Ovary (tissue), 3 donors: ENCODE data around the gene BMX.
A peak's percentile ranks its signal among the peaks of the same experiment; 100 is the strongest.

Source experiments
- EP300 ChIP-seq: sonication (generic); formaldehyde crosslinking; IDR thresholded peaks from one replicate; pipeline ENCODE4 v1.6.1; 2017; ENCODE audit warnings: antibody characterized with exemption
- POLR2A ChIP-seq: fragments of 450-650 bp; IDR thresholded peaks from one replicate; pipeline ENCODE4 v1.6.1; 2017; ENCODE audit warnings: antibody characterized with exemption, mild to moderate bottlenecking, moderate library complexity
- TF ChIP-seq, protein P1 (sequence below), 3 donors: fragments of 450-650 bp in 2 of 3; fragments of 200-600 bp in 1 of 3; IDR thresholded peaks; one replicate each; pipeline versions ENCODE4 v1.5.1 to v1.8.0; 2016 to 2022; ENCODE audit warnings: antibody characterized with exemption in 3 of 3, mild to moderate bottlenecking in 1 of 3
- donor health status: DM: no; HTN: no; CAD: no.

- TF ChIP-seq POLR2A (no peak), EP300 (no peak)
- TF ChIP-seq, protein P1, sequence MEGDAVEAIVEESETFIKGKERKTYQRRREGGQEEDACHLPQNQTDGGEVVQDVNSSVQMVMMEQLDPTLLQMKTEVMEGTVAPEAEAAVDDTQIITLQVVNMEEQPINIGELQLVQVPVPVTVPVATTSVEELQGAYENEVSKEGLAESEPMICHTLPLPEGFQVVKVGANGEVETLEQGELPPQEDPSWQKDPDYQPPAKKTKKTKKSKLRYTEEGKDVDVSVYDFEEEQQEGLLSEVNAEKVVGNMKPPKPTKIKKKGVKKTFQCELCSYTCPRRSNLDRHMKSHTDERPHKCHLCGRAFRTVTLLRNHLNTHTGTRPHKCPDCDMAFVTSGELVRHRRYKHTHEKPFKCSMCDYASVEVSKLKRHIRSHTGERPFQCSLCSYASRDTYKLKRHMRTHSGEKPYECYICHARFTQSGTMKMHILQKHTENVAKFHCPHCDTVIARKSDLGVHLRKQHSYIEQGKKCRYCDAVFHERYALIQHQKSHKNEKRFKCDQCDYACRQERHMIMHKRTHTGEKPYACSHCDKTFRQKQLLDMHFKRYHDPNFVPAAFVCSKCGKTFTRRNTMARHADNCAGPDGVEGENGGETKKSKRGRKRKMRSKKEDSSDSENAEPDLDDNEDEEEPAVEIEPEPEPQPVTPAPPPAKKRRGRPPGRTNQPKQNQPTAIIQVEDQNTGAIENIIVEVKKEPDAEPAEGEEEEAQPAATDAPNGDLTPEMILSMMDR (IDR thresholded peaks at IDR 0.05) = peak; percentile 32 to 41 (median 33)
Observed at GRCh38 chrX:15471028-15471427, 29.6 kb upstream of the BMX start.
